ENCODE data around the gene ZDHHC8.

DNA sequence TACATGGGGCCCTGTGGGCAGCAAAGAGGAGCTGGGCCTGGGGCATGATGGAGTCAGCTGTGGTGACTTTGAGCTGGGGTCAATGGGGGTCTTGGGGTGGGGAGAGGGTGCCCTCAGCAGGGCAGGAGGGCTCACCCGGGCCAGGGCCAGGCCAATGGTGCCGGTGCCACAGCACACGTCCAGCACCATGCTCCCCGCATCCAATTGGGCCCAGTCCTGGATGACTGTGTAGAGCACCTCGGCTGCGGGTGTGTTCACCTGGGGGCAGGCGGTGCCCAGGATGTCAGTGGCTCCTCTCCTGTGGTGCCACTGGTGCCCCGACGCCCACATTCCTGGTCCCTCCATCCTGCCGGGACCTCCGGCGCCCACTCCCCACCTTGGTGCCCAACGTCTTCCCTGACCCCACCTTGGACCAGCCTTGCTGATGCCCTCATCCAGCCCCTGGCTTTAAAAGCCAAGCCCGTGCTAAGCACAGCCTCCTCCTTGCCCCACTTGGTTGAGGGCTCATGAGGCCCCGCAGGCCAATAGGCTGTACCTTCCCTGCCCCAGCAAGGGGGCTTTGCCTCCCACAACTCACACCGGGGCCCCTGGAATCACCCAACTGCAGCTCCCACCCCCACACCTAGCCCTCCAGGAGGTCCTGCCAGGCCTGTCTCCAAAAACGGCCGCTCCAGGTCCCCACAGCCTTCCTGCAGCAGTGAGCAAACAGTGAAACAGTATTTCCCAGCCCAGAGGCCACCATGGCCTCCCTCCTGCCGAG lies 17.9 kb upstream of the ZDHHC8 start:
- TF ChIP-seq, protein P1, sequence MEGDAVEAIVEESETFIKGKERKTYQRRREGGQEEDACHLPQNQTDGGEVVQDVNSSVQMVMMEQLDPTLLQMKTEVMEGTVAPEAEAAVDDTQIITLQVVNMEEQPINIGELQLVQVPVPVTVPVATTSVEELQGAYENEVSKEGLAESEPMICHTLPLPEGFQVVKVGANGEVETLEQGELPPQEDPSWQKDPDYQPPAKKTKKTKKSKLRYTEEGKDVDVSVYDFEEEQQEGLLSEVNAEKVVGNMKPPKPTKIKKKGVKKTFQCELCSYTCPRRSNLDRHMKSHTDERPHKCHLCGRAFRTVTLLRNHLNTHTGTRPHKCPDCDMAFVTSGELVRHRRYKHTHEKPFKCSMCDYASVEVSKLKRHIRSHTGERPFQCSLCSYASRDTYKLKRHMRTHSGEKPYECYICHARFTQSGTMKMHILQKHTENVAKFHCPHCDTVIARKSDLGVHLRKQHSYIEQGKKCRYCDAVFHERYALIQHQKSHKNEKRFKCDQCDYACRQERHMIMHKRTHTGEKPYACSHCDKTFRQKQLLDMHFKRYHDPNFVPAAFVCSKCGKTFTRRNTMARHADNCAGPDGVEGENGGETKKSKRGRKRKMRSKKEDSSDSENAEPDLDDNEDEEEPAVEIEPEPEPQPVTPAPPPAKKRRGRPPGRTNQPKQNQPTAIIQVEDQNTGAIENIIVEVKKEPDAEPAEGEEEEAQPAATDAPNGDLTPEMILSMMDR (IDR thresholded peaks at IDR 0.05; ENCODE audit: low read depth, low read length), result no peak
- no peak for TF ChIP-seq POLR2A (IDR thresholded peaks at IDR 0.05; ENCODE audit: extremely low read depth, insufficient read length)
- TF ChIP-seq MAX (IDR thresholded peaks at IDR 0.05; ENCODE audit: low read depth, low read length), result no peak
